Measurements from ENCODE around the gene DLK2.

DLK2 gene

GRCh38 chr6:43477235-43478007, 22.1 kb upstream of the DLK2 start, which contains the start of gene TJAP1:
Gene TJAP1, plus strand, starts transcription at chr6:43477570. Its CDS starts 21,432 bp downstream, at chr6:43499002.
- H3K9ac ChIP-seq (ENCODE audit: low read length): peak within 1 kb of the TSS; percentile 71
- no peak for TF ChIP-seq EZH2 (IDR thresholded peaks at IDR 0.05; ENCODE audit: borderline replicate concordance, low read length)
- TF ChIP-seq, protein P1, sequence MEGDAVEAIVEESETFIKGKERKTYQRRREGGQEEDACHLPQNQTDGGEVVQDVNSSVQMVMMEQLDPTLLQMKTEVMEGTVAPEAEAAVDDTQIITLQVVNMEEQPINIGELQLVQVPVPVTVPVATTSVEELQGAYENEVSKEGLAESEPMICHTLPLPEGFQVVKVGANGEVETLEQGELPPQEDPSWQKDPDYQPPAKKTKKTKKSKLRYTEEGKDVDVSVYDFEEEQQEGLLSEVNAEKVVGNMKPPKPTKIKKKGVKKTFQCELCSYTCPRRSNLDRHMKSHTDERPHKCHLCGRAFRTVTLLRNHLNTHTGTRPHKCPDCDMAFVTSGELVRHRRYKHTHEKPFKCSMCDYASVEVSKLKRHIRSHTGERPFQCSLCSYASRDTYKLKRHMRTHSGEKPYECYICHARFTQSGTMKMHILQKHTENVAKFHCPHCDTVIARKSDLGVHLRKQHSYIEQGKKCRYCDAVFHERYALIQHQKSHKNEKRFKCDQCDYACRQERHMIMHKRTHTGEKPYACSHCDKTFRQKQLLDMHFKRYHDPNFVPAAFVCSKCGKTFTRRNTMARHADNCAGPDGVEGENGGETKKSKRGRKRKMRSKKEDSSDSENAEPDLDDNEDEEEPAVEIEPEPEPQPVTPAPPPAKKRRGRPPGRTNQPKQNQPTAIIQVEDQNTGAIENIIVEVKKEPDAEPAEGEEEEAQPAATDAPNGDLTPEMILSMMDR (IDR thresholded peaks at IDR 0.05; ENCODE audit: low read length): no peak
- H3K4me1 ChIP-seq (ENCODE audit: insufficient read depth, low read length, severe bottlenecking): peaks cover 42% of the 10 kb centered on the region
- no peaks in the 10 kb centered on the region for H4K20me1 ChIP-seq (ENCODE audit: insufficient read depth, low read length)
- H3K9me2 ChIP-seq (ENCODE audit: low read depth, low read length): no peaks in the 10 kb centered on the region
- no peaks in the 10 kb centered on the region for H3K9me3 ChIP-seq (ENCODE audit: low read length)
- H3K27ac ChIP-seq (ENCODE audit: low read depth, low read length, poor library complexity, severe bottlenecking): peak within 1 kb of the TSS; percentile 29
- H3K36me3 ChIP-seq (ENCODE audit: insufficient read depth, low read length): no peaks in the 10 kb centered on the region
- H3K4me3 ChIP-seq (ENCODE audit: low read depth, low read length, poor library complexity, severe bottlenecking): peak within 1 kb of the TSS; percentile 72
- no peaks in the 10 kb centered on the region for H3K27me3 ChIP-seq (ENCODE audit: insufficient read depth, low read length)
- no peaks in the 10 kb centered on the region for H3F3A ChIP-seq (ENCODE audit: insufficient read depth, low read length)
- H3K79me2 ChIP-seq (ENCODE audit: insufficient read depth, low read length): no peaks in the 10 kb centered on the region
- peak within 1 kb of the TSS; percentile 50 for H2AFZ ChIP-seq (ENCODE audit: low read length)
- H3K4me2 ChIP-seq (ENCODE audit: low read length): peak within 1 kb of the TSS; percentile 87

DNA sequence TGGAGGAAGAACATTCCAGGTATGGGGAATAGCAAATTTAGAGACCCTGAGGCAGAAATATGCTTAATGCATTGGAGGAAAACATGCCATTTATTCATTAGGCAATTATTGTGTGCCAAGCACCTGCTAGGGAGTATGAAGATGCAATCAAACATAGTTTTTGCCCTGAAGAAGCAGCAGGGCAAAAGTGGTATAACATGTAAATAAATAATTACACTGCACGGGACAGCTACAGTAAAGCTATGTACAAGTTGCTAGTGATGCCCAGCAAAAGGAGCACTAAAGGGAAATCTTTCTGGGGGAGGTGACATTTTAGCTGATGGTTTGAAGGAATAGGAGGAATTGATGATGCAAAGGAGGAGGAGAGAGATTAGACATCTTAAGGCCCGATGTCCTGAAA, 21.4 kb upstream of the DLK2 start:
- H3K27ac ChIP-seq (ENCODE audit: low read depth, low read length, poor library complexity, severe bottlenecking): no peak overlapping the region
- no peaks in the 10 kb centered on the region for H4K20me1 ChIP-seq (ENCODE audit: insufficient read depth, low read length)
- TF ChIP-seq, protein P1 (IDR thresholded peaks at IDR 0.05; ENCODE audit: low read length): no peak
- no peak for TF ChIP-seq EZH2 (IDR thresholded peaks at IDR 0.05; ENCODE audit: borderline replicate concordance, low read length)
- H3K9ac ChIP-seq (ENCODE audit: low read length): peak overlapping the region; percentile 41
- no peaks in the 10 kb centered on the region for H3K36me3 ChIP-seq (ENCODE audit: insufficient read depth, low read length)
- peak overlapping the region; percentile 72 for H3K4me3 ChIP-seq (ENCODE audit: low read depth, low read length, poor library complexity, severe bottlenecking)
- no peaks in the 10 kb centered on the region for H3K9me2 ChIP-seq (ENCODE audit: low read depth, low read length)
- no peaks in the 10 kb centered on the region for H3K79me2 ChIP-seq (ENCODE audit: insufficient read depth, low read length)
- peaks cover 36% of the 10 kb centered on the region for H3K4me1 ChIP-seq (ENCODE audit: insufficient read depth, low read length, severe bottlenecking)
- peak overlapping the region; percentile 50 for H2AFZ ChIP-seq (ENCODE audit: low read length)
- no peaks in the 10 kb centered on the region for H3F3A ChIP-seq (ENCODE audit: insufficient read depth, low read length)
- no peaks in the 10 kb centered on the region for H3K27me3 ChIP-seq (ENCODE audit: insufficient read depth, low read length)
- no peaks in the 10 kb centered on the region for H3K9me3 ChIP-seq (ENCODE audit: low read length)
- peak overlapping the region; percentile 87 for H3K4me2 ChIP-seq (ENCODE audit: low read length)

- Histone ChIP-seq H3K36me3 (ENCODE audit: insufficient read depth, low read length) (no peaks in the 10 kb centered on the region), H3K9ac (ENCODE audit: low read length) (no peak overlapping the region), H3K9me3 (ENCODE audit: low read length) (no peaks in the 10 kb centered on the region), H3K27me3 (ENCODE audit: insufficient read depth, low read length) (no peaks in the 10 kb centered on the region), H3F3A (ENCODE audit: insufficient read depth, low read length) (no peaks in the 10 kb centered on the region), H3K27ac (ENCODE audit: low read depth, low read length, poor library complexity, severe bottlenecking) (no peak overlapping the region), H3K4me1 (ENCODE audit: insufficient read depth, low read length, severe bottlenecking) (peaks cover 24% of the 10 kb centered on the region), H3K4me3 (ENCODE audit: low read depth, low read length, poor library complexity, severe bottlenecking) (no peak overlapping the region), H4K20me1 (ENCODE audit: insufficient read depth, low read length) (no peaks in the 10 kb centered on the region), H3K79me2 (ENCODE audit: insufficient read depth, low read length) (no peaks in the 10 kb centered on the region), H2AFZ (ENCODE audit: low read length) (no peak overlapping the region), H3K4me2 (ENCODE audit: low read length) (no peak overlapping the region), H3K9me2 (ENCODE audit: low read depth, low read length) (no peaks in the 10 kb centered on the region)
- no peak for TF ChIP-seq EZH2 (IDR thresholded peaks at IDR 0.05; ENCODE audit: borderline replicate concordance, low read length)
- TF ChIP-seq, protein P1 (IDR thresholded peaks at IDR 0.05; ENCODE audit: low read length): no peak
Observed at GRCh38 chr6:43475516-43475915, 20.2 kb upstream of the DLK2 start.
